GM18873 (cell line): ENCODE measurements around the gene AIFM2.
"Not testable (repeated sequence)": the region's sequence is repeated elsewhere in the genome, so short reads cannot be mapped to it uniquely, and the experiment has no call there.

Experiments used
- ATAC-seq: cut with Tn5 transposase; IDR thresholded peaks from one replicate; pipeline ENCODE4 v1.9.1; 2021; ENCODE audit warnings: mild to moderate bottlenecking, moderate library complexity, moderate number of reproducible peaks; ENCODE audit not compliant: unreplicated experiment, low FRiP score

Gene AIFM2

GRCh38 chr10:70132098-70133029 lies at the start of gene AIFM2:
AIFM2 (minus strand) TSS chr10:70132825; CDS start chr10:70124084, 8,741 bp downstream.
- ATAC-seq = no peak

DNA sequence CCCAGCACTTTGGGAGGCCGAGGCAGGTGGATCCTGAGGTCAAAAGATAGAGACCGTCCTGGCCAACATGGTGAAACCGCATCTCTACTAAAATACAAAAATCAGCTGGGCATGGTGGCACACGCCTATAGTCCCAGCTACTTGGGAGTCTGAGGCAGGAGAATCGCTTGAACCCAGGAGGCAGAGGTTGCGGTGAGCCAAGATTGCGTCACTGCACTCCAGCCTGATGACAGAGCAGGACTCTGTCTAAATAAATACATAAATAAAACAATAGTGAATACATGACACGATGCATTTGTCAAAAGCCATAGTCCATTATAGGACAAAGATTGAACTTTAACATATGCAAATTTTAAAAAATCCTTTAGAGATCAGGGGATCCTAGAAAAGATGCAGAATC lies 46.6 kb upstream of the AIFM2 start:
- not testable (repeated sequence) for ATAC-seq

DNA sequence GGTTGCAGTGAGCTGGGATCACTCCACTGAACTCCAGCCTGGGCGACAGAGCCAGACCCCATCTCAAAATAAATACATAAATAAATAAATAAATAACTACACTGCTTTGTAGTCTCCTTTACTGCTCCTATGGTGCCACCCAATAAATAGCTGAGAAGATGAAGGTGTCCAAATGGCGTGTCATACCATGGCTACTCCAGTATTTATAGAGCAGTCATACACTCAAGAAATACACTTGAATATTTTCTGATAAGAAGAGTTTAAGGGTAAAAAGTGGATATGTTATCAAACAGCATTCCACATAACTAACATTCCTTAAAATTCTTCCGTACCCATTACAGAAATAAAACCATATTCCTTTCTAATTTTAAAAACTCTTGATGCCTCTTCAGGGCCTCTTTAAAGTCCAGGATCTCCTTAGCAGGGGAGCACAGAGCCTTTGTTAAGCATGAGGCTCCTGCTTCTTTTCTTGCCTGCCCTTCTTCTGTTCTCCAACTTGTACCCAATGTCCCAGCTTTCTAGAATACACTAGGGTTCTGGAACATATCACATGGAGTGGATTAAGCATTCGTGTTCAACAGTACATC lies 45.6 kb upstream of the AIFM2 start:
- ATAC-seq = no peak

DNA sequence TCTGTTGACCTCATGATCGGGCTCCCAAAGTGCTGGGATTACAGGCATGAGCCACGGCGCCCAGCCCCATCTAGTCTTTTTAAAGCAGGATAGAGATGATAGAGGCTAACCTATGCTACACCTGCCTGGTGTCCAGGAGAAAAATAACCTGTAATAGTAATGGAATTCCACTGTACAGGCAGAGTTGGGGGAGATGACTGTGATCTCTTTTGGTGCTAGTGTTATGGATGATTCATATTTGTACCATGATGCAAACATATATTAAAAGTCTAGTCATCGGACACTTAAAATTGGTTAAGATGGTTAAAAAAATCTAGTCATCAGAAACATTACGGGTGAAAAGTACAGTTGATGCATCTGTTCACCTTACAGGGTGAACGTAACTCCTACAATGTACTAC lies 43.8 kb upstream of the AIFM2 start:
- no peak for ATAC-seq

DNA sequence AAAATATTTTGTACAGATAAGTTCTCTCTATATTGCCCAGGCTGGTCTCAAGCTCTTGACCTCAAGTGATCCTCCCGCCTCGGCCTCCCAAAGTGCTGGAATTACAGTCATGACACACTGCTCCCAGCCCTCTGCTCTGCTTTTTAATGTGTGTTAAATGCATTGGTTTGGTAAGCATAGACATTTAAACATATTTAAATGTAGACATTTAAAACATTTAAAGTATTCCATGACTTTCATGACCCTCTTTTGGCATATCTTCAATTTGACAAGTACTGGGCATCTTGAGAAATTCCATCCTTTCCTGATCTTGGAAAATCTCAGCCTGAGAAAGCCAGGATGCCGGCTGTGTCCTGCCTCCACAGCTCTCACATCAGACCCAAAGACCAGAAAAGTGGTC lies 42.9 kb upstream of the AIFM2 start:
- ATAC-seq = no peak

DNA sequence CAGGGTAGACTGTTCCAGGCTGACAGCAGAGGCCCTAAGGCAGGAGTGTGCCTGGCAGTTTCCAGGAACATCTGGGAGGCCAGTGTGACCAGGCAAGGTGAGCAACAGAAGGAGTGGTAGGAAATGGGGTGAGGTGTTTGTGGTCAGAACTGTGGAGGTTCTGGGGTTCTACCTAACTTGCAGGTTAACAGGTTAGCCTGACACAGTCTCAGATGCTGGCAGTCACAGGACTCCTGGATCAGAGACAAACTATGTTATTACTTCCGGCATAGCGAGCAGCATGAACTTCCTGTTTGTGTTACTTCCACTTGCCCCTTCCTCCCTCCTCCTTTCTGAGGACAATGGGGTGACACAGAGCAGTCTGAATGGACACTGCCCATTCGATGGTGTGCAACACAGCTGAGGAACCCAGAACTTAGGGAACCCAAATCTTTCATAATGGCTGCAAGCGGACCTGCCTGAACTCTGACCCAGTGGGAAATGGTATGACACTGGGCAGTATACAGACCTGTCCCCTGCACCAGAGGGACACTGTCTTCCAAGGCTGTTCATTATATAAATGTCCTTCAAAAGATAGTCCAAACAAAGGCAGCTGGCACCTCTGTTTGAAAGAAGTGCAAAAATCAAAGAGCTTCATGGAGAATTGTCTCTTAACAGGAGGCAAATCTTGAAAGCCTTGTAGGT lies 41.6 kb upstream of the AIFM2 start:
- ATAC-seq = no peak

- ATAC-seq = no peak
These were observed 37.2 kb upstream of the AIFM2 start for GRCh38 chr10:70169649-70170364.

DNA sequence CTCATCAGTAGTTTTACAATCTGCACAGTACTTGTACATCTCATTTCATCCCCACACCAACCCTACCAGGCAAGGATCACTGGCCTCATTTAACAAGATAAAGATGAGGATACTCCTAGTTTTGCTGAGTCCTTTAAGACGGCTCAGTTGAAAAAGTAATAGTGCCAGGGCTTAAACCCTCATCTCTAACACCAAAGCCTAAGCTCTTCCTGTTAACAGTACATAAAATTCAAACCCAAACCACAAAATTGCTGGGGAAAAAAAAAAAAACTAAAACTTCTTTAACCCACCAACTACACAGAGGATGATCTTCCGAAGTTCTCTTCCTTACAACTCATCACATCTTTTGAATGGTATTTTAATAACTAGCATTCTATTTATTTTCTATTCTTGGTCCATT lies 36.4 kb upstream of the AIFM2 start:
- ATAC-seq = no peak

DNA sequence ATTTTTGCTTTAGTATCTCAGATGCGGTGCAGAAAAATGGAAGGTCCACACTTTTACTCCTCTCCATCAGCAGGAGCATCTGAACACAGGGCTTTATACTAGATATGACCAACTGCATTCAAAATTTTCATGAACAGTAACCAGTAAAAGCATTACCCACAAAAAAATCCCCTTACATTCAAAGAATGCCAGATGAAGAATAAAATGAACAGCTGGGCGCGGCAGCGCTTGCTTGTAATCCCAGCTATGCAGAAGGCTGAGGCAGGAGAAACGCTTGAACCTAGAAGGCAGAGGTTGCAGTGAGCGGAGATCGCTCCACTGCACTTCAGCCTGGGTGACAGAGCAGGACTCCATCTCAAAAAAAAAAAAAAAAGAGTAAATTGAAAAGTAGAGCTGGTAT lies 34.6 kb upstream of the AIFM2 start:
- ATAC-seq = no peak

DNA sequence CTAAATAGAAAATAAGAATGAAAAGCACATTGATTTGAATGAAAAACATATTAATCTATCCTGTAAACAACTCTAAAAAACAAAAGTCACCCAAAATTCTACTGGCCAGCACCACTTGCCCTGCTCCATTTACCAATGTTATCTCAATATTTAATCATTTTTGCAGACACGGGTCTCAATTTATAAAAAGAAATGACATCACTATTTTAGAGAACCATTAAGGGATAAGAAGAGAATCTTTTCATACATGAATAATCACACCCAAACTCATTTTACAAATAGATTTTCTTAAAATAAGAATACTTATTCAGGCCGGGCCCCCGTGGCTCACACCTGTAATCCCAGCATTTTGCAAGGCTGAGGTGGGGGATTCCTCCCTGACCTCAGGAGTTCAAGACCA lies 33.8 kb upstream of the AIFM2 start:
- ATAC-seq = no peak

DNA sequence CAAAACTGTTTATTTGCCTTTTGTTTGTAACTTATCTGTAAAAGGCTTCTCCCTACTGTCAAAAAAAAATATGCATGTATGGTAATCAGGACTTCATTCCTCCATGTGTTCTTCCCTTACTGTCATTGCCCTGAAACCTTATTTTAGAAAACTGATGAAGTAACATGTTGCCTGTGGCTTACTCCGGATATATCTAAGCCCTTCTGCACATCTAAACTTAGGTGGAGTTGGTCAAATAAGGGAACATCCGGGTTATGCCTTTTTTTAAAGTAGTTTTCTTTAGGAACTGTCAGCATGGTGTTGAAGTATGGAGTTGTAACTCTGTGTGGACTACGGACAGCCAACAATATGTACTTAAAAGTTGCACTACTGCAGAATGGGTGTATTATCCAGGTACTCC lies 31.5 kb upstream of the AIFM2 start:
- ATAC-seq = no peak

GRCh38 chr10:70163448-70163847 lies 30.8 kb upstream of the AIFM2 start:
- ATAC-seq = no peak

DNA sequence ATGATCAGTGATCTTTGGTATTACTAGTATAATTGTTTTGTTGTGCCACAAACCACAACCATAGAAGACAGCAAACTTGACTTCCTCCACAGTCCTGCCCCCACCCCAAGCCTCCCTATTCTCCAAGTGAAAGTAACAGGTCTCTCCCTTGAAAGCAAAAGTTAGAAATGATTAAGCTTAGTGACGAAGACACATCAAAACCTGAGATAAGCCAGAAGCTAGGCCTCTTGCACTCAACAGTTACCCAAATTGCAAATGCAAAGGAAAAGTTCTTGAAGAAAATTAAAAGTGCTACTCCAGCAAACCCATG lies 30.2 kb upstream of the AIFM2 start:
- no peak for ATAC-seq

- no peak for ATAC-seq
These were observed 29.7 kb upstream of the AIFM2 start for GRCh38 chr10:70162151-70162891.

DNA sequence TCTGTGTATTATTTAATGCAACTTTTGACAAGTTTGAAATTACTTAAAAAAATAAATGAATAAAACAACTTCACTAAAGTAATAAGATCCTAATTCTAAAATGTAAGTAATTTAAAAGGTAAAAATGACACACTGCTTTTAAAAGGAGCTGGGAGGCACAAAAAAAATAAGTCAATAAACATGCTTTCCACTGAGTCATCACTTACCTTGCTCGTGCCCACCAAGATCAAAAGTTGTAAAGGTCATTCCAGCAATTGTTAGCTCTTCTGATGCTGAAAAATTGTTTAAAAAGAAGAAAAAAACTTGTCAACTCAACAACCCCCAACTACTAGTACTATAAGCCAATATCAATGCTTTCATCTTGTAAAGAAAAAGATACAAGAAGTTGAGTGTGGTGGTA lies 28.2 kb upstream of the AIFM2 start:
- no peak for ATAC-seq

- ATAC-seq = not testable (repeated sequence)
These were observed 26.7 kb upstream of the AIFM2 start for GRCh38 chr10:70159366-70159765.

DNA sequence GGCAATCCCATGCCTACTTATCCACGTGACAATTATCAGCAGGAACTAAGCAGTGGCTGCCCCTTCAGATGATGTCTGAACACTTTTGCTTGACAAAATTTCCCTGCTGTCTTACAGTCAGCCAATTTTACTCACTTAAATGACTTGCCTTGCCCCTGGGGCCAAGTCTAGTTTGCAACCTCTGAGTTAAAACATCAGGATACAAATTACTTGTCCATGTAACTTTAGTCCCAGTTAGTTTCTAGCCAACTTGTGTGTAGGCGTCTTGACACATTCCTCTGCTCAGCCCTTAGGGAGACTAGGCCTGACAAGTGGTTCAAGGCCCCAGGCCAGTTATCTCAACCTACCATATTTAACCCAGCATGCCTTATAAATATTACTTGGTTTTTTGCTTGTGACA lies 25.5 kb upstream of the AIFM2 start:
- ATAC-seq = no peak

DNA sequence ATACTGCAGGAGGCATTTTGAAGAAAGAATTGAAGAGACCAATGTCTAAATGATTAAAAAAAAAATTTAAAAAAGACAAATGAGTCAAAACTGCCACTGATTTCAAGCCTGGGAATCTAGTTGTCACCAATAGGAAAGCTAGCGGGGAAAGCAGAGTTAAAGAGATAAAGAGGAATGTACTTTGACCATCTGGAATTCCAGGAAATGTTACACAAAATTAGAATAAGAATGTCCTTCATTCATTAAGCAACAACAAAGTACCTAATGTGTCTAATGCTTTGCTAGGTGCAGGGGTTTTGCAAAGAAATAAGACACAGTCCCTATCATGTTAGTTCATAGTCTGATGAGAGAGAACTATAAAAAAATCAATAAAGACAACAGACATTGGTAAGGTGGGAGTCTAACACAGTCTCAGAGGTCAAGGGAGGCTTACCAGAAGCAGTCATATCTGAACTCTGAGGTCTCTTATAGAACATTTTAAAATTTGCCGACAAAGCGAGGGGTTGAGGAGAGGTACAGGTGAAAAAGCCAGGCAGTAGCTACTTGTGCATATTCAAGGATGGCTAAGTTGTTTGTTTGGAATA lies 22.7 kb upstream of the AIFM2 start:
- ATAC-seq = no peak

DNA sequence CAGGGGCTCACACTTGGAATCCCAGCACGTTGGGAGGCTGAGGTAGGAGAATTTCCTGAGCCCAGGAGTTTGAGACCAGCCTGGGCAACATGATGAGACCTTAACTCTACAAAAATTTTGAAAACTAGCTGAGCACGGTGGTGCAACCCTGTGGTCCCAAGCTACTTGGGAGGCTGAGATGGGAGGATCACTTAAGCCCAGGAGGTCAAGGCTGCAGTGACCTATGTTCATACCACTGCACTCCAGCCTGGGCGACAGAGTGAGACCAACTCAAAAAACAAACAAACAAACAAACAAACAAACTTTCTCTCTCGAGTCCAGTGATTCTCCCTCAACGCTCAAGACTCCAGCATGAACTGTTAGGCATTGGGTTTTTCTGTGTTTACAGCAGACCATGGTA lies 15.9 kb upstream of the AIFM2 start:
- ATAC-seq = no peak

- ATAC-seq = no peak
These were observed 14.6 kb upstream of the AIFM2 start for GRCh38 chr10:70147259-70147625.
